Mesodermal cell (in vitro differentiated cells): Measurements from ENCODE around the gene TLK2.
"Not testable (repeated sequence)": the region's sequence is repeated elsewhere in the genome, so short reads cannot be mapped to it uniquely, and the experiment has no call there.

Experiments
- H3K27ac ChIP-seq: 2 replicates; pipeline ENCODE4 v1.7.0; 2013; ENCODE audit warnings: mild to moderate bottlenecking, low read depth, low read length, moderate library complexity; ENCODE audit not compliant: severe bottlenecking
- H3K36me3 ChIP-seq: 2 replicates; pipeline ENCODE4 v1.7.1; 2013; ENCODE audit warnings: mild to moderate bottlenecking, low read length, moderate library complexity; ENCODE audit not compliant: control insufficient read depth, insufficient read depth
- H3K4me1 ChIP-seq: one replicate; pipeline ENCODE4 v1.7.1; 2013; ENCODE audit warnings: mild to moderate bottlenecking, low read length; ENCODE audit not compliant: insufficient read depth, control insufficient read depth, poor library complexity, severe bottlenecking
- H3K4me3 ChIP-seq: 2 replicates; pipeline ENCODE4 v1.7.0; 2013; ENCODE audit warnings: low read length, control low read depth, mild to moderate bottlenecking; ENCODE audit not compliant: insufficient read depth, poor library complexity, severe bottlenecking; ENCODE audit errors: extremely low read depth
- H3K9me3 ChIP-seq: 2 replicates; pipeline ENCODE4 v1.7.1; 2013; ENCODE audit warnings: mild to moderate bottlenecking, low read length, moderate library complexity; ENCODE audit not compliant: control insufficient read depth
- WGBS, 2 experiments: methylation state at CpG; one replicate each; pipeline ENCODE4 v1.1.5; 2013; ENCODE audit warnings: missing lambda C conversion rate in 2 of 2; ENCODE audit not compliant: insufficient coverage in 2 of 2; 5-methylcytosine and 5-hydroxymethylcytosine counted together

Gene TLK2

GRCh38 chr17:62600805-62601204 lies 122.2 kb downstream of the TLK2 start:
- Histone ChIP-seq H3K4me1 (no peaks in the 10 kb centered on the region), H3K27ac (no peak overlapping the region), H3K9me3 (no peaks in the 10 kb centered on the region), H3K36me3 (peaks cover 92% of the 10 kb centered on the region), H3K4me3 (no peak overlapping the region)
- WGBS, 2 experiments = 100% methylated on average over 1 of the region's 1 CpG

GRCh38 chr17:62601471-62601870 lies 122.8 kb downstream of the TLK2 start:
- WGBS, 2 experiments = no CpG with 5 or more reads among the region's 2 CpGs
- Histone ChIP-seq H3K36me3 (peaks cover 92% of the 10 kb centered on the region), H3K4me3 (no peak overlapping the region), H3K9me3 (no peaks in the 10 kb centered on the region), H3K4me1 (no peaks in the 10 kb centered on the region), H3K27ac (no peak overlapping the region)

GRCh38 chr17:62603783-62604182 lies 125.2 kb downstream of the TLK2 start:
- H3K9me3 ChIP-seq, H3K4me1 ChIP-seq, H3K4me3 ChIP-seq, H3K27ac ChIP-seq: not testable (repeated sequence)
- H3K36me3 ChIP-seq = peaks cover 92% of the 10 kb centered on the region
- WGBS, 2 experiments = 93 to 100% methylated on average over 4 to 5 of the region's 6 CpGs

- H3K4me3 ChIP-seq = no peak overlapping the region
- no peaks in the 10 kb centered on the region for H3K9me3 ChIP-seq
- peaks cover 92% of the 10 kb centered on the region for H3K36me3 ChIP-seq
- H3K4me1 ChIP-seq = peaks cover 3% of the 10 kb centered on the region
- no peak overlapping the region for H3K27ac ChIP-seq
- WGBS, 2 experiments = 93% methylated on average over 4 to 5 of the region's 7 CpGs
Observed at GRCh38 chr17:62605588-62605987, 127.0 kb downstream of the TLK2 start.

- H3K27ac ChIP-seq = no peak overlapping the region
- H3K4me3 ChIP-seq = no peak overlapping the region
- H3K9me3 ChIP-seq = no peaks in the 10 kb centered on the region
- H3K4me1 ChIP-seq = peaks cover 29% of the 10 kb centered on the region
- peaks cover 77% of the 10 kb centered on the region for H3K36me3 ChIP-seq
- WGBS, 2 experiments = 86 to 100% methylated on average over 1 to 3 of the region's 5 CpGs
Observed at GRCh38 chr17:62611292-62611691, 132.7 kb downstream of the TLK2 start.

GRCh38 chr17:62611728-62612127 lies 133.1 kb downstream of the TLK2 start:
- Histone ChIP-seq H3K27ac (no peak overlapping the region), H3K4me1 (peaks cover 33% of the 10 kb centered on the region), H3K36me3 (peaks cover 73% of the 10 kb centered on the region), H3K4me3 (no peak overlapping the region), H3K9me3 (no peaks in the 10 kb centered on the region)
- WGBS, 2 experiments = 98 to 100% methylated on average over 3 to 7 of the region's 8 CpGs

- Histone ChIP-seq H3K27ac (peak overlapping the region; percentile 23), H3K4me1 (peaks cover 39% of the 10 kb centered on the region), H3K36me3 (peaks cover 68% of the 10 kb centered on the region)
- H3K9me3 ChIP-seq, H3K4me3 ChIP-seq: not testable (repeated sequence)
- WGBS, 2 experiments = 96% methylated on average over 4 to 6 of the region's 12 CpGs
Observed at GRCh38 chr17:62612289-62612688, 133.7 kb downstream of the TLK2 start.

- H3K9me3 ChIP-seq, H3K4me3 ChIP-seq, H3K27ac ChIP-seq: not testable (repeated sequence)
- Histone ChIP-seq H3K4me1 (peaks cover 47% of the 10 kb centered on the region), H3K36me3 (peaks cover 60% of the 10 kb centered on the region)
- WGBS, 2 experiments = no CpG with 5 or more reads among the region's 4 CpGs
Observed at GRCh38 chr17:62613095-62613494, 134.5 kb downstream of the TLK2 start.

GRCh38 chr17:62614142-62614541 lies 135.5 kb downstream of the TLK2 start:
- peaks cover 54% of the 10 kb centered on the region for H3K4me1 ChIP-seq
- H3K27ac ChIP-seq = peak overlapping the region; percentile 52
- WGBS, 2 experiments = 74 to 75% methylated on average over 5 of the region's 6 CpGs
- H3K9me3 ChIP-seq = no peaks in the 10 kb centered on the region
- H3K4me3 ChIP-seq = no peak overlapping the region
- H3K36me3 ChIP-seq = peaks cover 56% of the 10 kb centered on the region

- Histone ChIP-seq H3K4me1 (peaks cover 53% of the 10 kb centered on the region), H3K36me3 (peaks cover 44% of the 10 kb centered on the region), H3K4me3 (no peak overlapping the region), H3K9me3 (no peaks in the 10 kb centered on the region), H3K27ac (no peak overlapping the region)
- WGBS, 2 experiments = 92 to 95% methylated on average over 3 of the region's 4 CpGs
Observed at GRCh38 chr17:62615503-62615902, 136.9 kb downstream of the TLK2 start.

- no peak overlapping the region for H3K4me3 ChIP-seq
- no peaks in the 10 kb centered on the region for H3K9me3 ChIP-seq
- H3K36me3 ChIP-seq = peaks cover 30% of the 10 kb centered on the region
- peaks cover 48% of the 10 kb centered on the region for H3K4me1 ChIP-seq
- H3K27ac ChIP-seq = peak overlapping the region; percentile 60
- 13 to 35% methylated on average over 4 to 5 of the region's 8 CpGs for WGBS, 2 experiments
Observed at GRCh38 chr17:62616993-62617893, 138.6 kb downstream of the TLK2 start.
